ENCODE data around the gene THY1. TPM values are rescaled to one million over a fixed set of nuclear protein-coding genes. Genes with fewer than 3 reads are reported as not detected.
"Not testable (repeated sequence)": the region's sequence is repeated elsewhere in the genome, so short reads cannot be mapped to it uniquely, and the experiment has no call there.

Gene THY1
- total and polyA plus RNA-seq, 3 experiments from 2014 or later: 0.40 to 0.74 TPM; not detected in 1

- H3K36me3 ChIP-seq (ENCODE audit: insufficient read depth, low read length); CTCF ChIA-PET; H3K36me3 Mint-ChIP-seq; H3K9me3 ChIP-seq (ENCODE audit: low read length); H3K4me3 ChIP-seq (ENCODE audit: low read length); H3K4me1 ChIP-seq (ENCODE audit: insufficient read depth, low read length); H3K27me3 ChIP-seq (ENCODE audit: insufficient read depth, low read length, poor library complexity, severe bottlenecking); DNase-seq; H3K27ac Mint-ChIP-seq; H3K27ac ChIP-seq (ENCODE audit: low read depth, low read length); H3K4me3 Mint-ChIP-seq; POLR2A ChIA-PET: not testable (repeated sequence)
- Mint-ChIP-seq H3K9me3 (peaks cover 3 to 12% (median 8%) of the 10 kb centered on the region in 5 donors), H3K4me1 (peaks cover 10 to 12% (median 12%) of the 10 kb centered on the region in 3 donors), H3K27me3 (peaks cover 32 to 34% of the 10 kb centered on the region in 2 donors)
Observed at GRCh38 chr11:119437521-119437920, 14.5 kb upstream of the THY1 start.

- DNase-seq: no peak
- Histone ChIP-seq H3K4me3 (ENCODE audit: low read length) (no peak overlapping the region), H3K36me3 (ENCODE audit: insufficient read depth, low read length) (no peaks in the 10 kb centered on the region), H3K9me3 (ENCODE audit: low read length) (no peaks in the 10 kb centered on the region), H3K27me3 (ENCODE audit: insufficient read depth, low read length, poor library complexity, severe bottlenecking) (no peaks in the 10 kb centered on the region), H3K4me1 (ENCODE audit: insufficient read depth, low read length) (peaks cover 6% of the 10 kb centered on the region), H3K27ac (ENCODE audit: low read depth, low read length) (no peak overlapping the region)
- ChIA-PET CTCF (no interaction called here), POLR2A (no interaction called here)
- H3K4me1 Mint-ChIP-seq: peaks cover 10 to 12% (median 11%) of the 10 kb centered on the region in 3 donors
- H3K36me3 Mint-ChIP-seq: peaks cover 0 to 3% (median 0%) of the 10 kb centered on the region in 3 donors
- H3K9me3 Mint-ChIP-seq: peaks cover 3 to 12% (median 8%) of the 10 kb centered on the region in 5 donors
- H3K27me3 Mint-ChIP-seq: peaks cover 36% of the 10 kb centered on the region in 2 donors
- no peak overlapping the region for H3K27ac Mint-ChIP-seq
- no peak overlapping the region for H3K4me3 Mint-ChIP-seq
Observed at GRCh38 chr11:119436711-119437110, 13.7 kb upstream of the THY1 start.

- no peaks in the 10 kb centered on the region for H3K27me3 ChIP-seq (ENCODE audit: insufficient read depth, low read length, poor library complexity, severe bottlenecking)
- peaks cover 33 to 42% of the 10 kb centered on the region in 2 donors for H3K27me3 Mint-ChIP-seq
- no peak overlapping the region for H3K27ac Mint-ChIP-seq
- no peak overlapping the region for H3K27ac ChIP-seq (ENCODE audit: low read depth, low read length)
- no peaks in the 10 kb centered on the region for H3K36me3 ChIP-seq (ENCODE audit: insufficient read depth, low read length)
- peaks cover 7 to 8% (median 7%) of the 10 kb centered on the region in 3 donors for H3K4me1 Mint-ChIP-seq
- DNase-seq: no peak
- no peak overlapping the region for H3K4me3 Mint-ChIP-seq
- CTCF ChIA-PET: no interaction called here
- no peak overlapping the region for H3K4me3 ChIP-seq (ENCODE audit: low read length)
- H3K36me3 Mint-ChIP-seq: peaks cover 0 to 3% (median 0%) of the 10 kb centered on the region in 3 donors
- POLR2A ChIA-PET: no interaction called here
- peaks cover 3 to 12% (median 8%) of the 10 kb centered on the region in 5 donors for H3K9me3 Mint-ChIP-seq
- H3K9me3 ChIP-seq (ENCODE audit: low read length): no peaks in the 10 kb centered on the region
- peaks cover 3% of the 10 kb centered on the region for H3K4me1 ChIP-seq (ENCODE audit: insufficient read depth, low read length)
Observed at GRCh38 chr11:119436093-119436492, 13.1 kb upstream of the THY1 start.

GRCh38 chr11:119434591-119435330 lies 11.8 kb upstream of the THY1 start:
- Mint-ChIP-seq H3K27me3 (peaks cover 25 to 47% of the 10 kb centered on the region in 2 donors), H3K36me3 (peaks cover 0 to 3% (median 0%) of the 10 kb centered on the region in 3 donors), H3K9me3 (peaks cover 3 to 12% (median 8%) of the 10 kb centered on the region in 5 donors), H3K4me1 (no peaks in the 10 kb centered on the region), H3K4me3 (no peak overlapping the region), H3K27ac (no peak overlapping the region)
- no peak for DNase-seq
- H3K4me1 ChIP-seq (ENCODE audit: insufficient read depth, low read length): no peaks in the 10 kb centered on the region
- no peak overlapping the region for H3K27ac ChIP-seq (ENCODE audit: low read depth, low read length)
- POLR2A ChIA-PET: no interaction called here
- H3K9me3 ChIP-seq (ENCODE audit: low read length): no peaks in the 10 kb centered on the region
- H3K27me3 ChIP-seq (ENCODE audit: insufficient read depth, low read length, poor library complexity, severe bottlenecking): no peaks in the 10 kb centered on the region
- no peaks in the 10 kb centered on the region for H3K36me3 ChIP-seq (ENCODE audit: insufficient read depth, low read length)
- CTCF ChIA-PET: no interaction called here
- no peak overlapping the region for H3K4me3 ChIP-seq (ENCODE audit: low read length)

GRCh38 chr11:119433358-119433725 lies 10.4 kb upstream of the THY1 start:
- DNase-seq: no peak
- Mint-ChIP-seq H3K27ac (no peak overlapping the region), H3K36me3 (peaks cover 0 to 3% (median 0%) of the 10 kb centered on the region in 3 donors), H3K9me3 (peaks cover 3 to 12% (median 8%) of the 10 kb centered on the region in 5 donors), H3K27me3 (peaks cover 19 to 50% of the 10 kb centered on the region in 2 donors), H3K4me1 (no peaks in the 10 kb centered on the region), H3K4me3 (no peak overlapping the region)
- ChIA-PET CTCF (no interaction called here), POLR2A (no interaction called here)
- H3K4me1 ChIP-seq (ENCODE audit: insufficient read depth, low read length): no peaks in the 10 kb centered on the region
- H3K4me3 ChIP-seq (ENCODE audit: low read length): no peak overlapping the region
- H3K9me3 ChIP-seq (ENCODE audit: low read length): no peaks in the 10 kb centered on the region
- no peak overlapping the region for H3K27ac ChIP-seq (ENCODE audit: low read depth, low read length)
- H3K36me3 ChIP-seq (ENCODE audit: insufficient read depth, low read length): no peaks in the 10 kb centered on the region
- H3K27me3 ChIP-seq (ENCODE audit: insufficient read depth, low read length, poor library complexity, severe bottlenecking): no peaks in the 10 kb centered on the region

GRCh38 chr11:119432484-119433357 lies 9.7 kb upstream of the THY1 start:
- CTCF ChIA-PET: no interaction called here
- H3K9me3 ChIP-seq (ENCODE audit: low read length): no peaks in the 10 kb centered on the region
- Mint-ChIP-seq H3K36me3 (peaks cover 0 to 3% (median 0%) of the 10 kb centered on the region in 3 donors), H3K27me3 (peaks cover 15 to 54% of the 10 kb centered on the region in 2 donors), H3K4me1 (no peaks in the 10 kb centered on the region), H3K27ac (peak overlapping the region in 1 of 8 donors; percentile 77), H3K9me3 (peaks cover 3 to 12% (median 7%) of the 10 kb centered on the region in 5 donors), H3K4me3 (no peak overlapping the region)
- H3K4me3 ChIP-seq (ENCODE audit: low read length): no peak overlapping the region
- POLR2A ChIA-PET: no interaction called here
- no peak overlapping the region for H3K27ac ChIP-seq (ENCODE audit: low read depth, low read length)
- H3K4me1 ChIP-seq (ENCODE audit: insufficient read depth, low read length): no peaks in the 10 kb centered on the region
- H3K36me3 ChIP-seq (ENCODE audit: insufficient read depth, low read length): no peaks in the 10 kb centered on the region
- no peak for DNase-seq
- H3K27me3 ChIP-seq (ENCODE audit: insufficient read depth, low read length, poor library complexity, severe bottlenecking): no peaks in the 10 kb centered on the region

GRCh38 chr11:119431523-119431922 lies 8.6 kb upstream of the THY1 start:
- no peak overlapping the region for H3K4me3 Mint-ChIP-seq
- peaks cover 0 to 2% (median under 1%) of the 10 kb centered on the region in 5 donors for H3K9me3 Mint-ChIP-seq
- ChIA-PET POLR2A (no interaction called here), CTCF (no interaction called here)
- no peaks in the 10 kb centered on the region for H3K4me1 Mint-ChIP-seq
- H3K27me3 ChIP-seq (ENCODE audit: insufficient read depth, low read length, poor library complexity, severe bottlenecking): no peaks in the 10 kb centered on the region
- H3K4me3 ChIP-seq (ENCODE audit: low read length): no peak overlapping the region
- no peak overlapping the region for H3K27ac Mint-ChIP-seq
- H3K27ac ChIP-seq (ENCODE audit: low read depth, low read length): no peak overlapping the region
- H3K4me1 ChIP-seq (ENCODE audit: insufficient read depth, low read length): no peaks in the 10 kb centered on the region
- no peaks in the 10 kb centered on the region for H3K9me3 ChIP-seq (ENCODE audit: low read length)
- no peak for DNase-seq
- peaks cover 6 to 57% of the 10 kb centered on the region in 2 donors for H3K27me3 Mint-ChIP-seq
- no peaks in the 10 kb centered on the region for H3K36me3 ChIP-seq (ENCODE audit: insufficient read depth, low read length)
- H3K36me3 Mint-ChIP-seq: no peaks in the 10 kb centered on the region

- peaks cover 0 to 2% (median 0%) of the 10 kb centered on the region in 5 donors for H3K9me3 Mint-ChIP-seq
- DNase-seq: no peak
- H3K27me3 Mint-ChIP-seq: peaks cover 30 to 70% of the 10 kb centered on the region in 2 donors
- Histone ChIP-seq H3K4me3 (ENCODE audit: low read length) (no peak overlapping the region), H3K27ac (ENCODE audit: low read depth, low read length) (no peak overlapping the region), H3K4me1 (ENCODE audit: insufficient read depth, low read length) (no peaks in the 10 kb centered on the region), H3K27me3 (ENCODE audit: insufficient read depth, low read length, poor library complexity, severe bottlenecking) (peaks cover 27% of the 10 kb centered on the region), H3K9me3 (ENCODE audit: low read length) (no peaks in the 10 kb centered on the region), H3K36me3 (ENCODE audit: insufficient read depth, low read length) (no peaks in the 10 kb centered on the region)
- ChIA-PET CTCF (no interaction called here), POLR2A (no interaction called here)
- H3K4me1 Mint-ChIP-seq: peaks cover 7 to 13% (median 9%) of the 10 kb centered on the region in 3 donors
- no peak overlapping the region for H3K27ac Mint-ChIP-seq
- no peaks in the 10 kb centered on the region for H3K36me3 Mint-ChIP-seq
- H3K4me3 Mint-ChIP-seq: no peak overlapping the region
Observed at GRCh38 chr11:119427279-119427678, 4.3 kb upstream of the THY1 start.

Data from CD8-positive, alpha-beta memory T cell (primary cell).